Stimulated activated CD8-positive, alpha-beta memory T cell treated with anti-CD3 and anti-CD28 coated beads, Interleukin-15, amount 100 ng/mL, for 1 hour (primary cell): Measurements from ENCODE around the gene SYT9.

ENCODE experiments used
- DNase-seq: peaks from one replicate; pipeline ENCODE4 v3.0.0-alpha.2; 2020; ENCODE audit warnings: low read depth

The SYT9 gene

GRCh38 chr11:7251836-7252682 lies at the start of gene SYT9:
SYT9 (plus strand) TSS chr11:7251904; CDS start chr11:7252187, 283 bp downstream.
- no peak for DNase-seq

GRCh38 chr11:7202412-7202811 lies 49.3 kb upstream of the SYT9 start:
- no peak for DNase-seq

- no peak for DNase-seq
These were observed 46.9 kb upstream of the SYT9 start for GRCh38 chr11:7204778-7205177.

GRCh38 chr11:7208391-7208790 lies 43.3 kb upstream of the SYT9 start:
- no peak for DNase-seq

GRCh38 chr11:7219491-7219890 lies 32.2 kb upstream of the SYT9 start:
- no peak for DNase-seq

- no peak for DNase-seq
These were observed 31.1 kb upstream of the SYT9 start for GRCh38 chr11:7220636-7221035.

GRCh38 chr11:7222619-7223018 lies 29.1 kb upstream of the SYT9 start:
- no peak for DNase-seq

GRCh38 chr11:7239877-7240276 lies 11.8 kb upstream of the SYT9 start:
- no peak for DNase-seq

- no peak for DNase-seq
These were observed 6.4 kb upstream of the SYT9 start for GRCh38 chr11:7245341-7245740.

- DNase-seq, result no peak
These were observed 5.5 kb upstream of the SYT9 start for GRCh38 chr11:7246179-7246578.

GRCh38 chr11:7250166-7250565 lies 1.5 kb upstream of the SYT9 start:
- DNase-seq, result no peak

- no peak for DNase-seq
These were observed 243 bp upstream of the SYT9 start for GRCh38 chr11:7251487-7251835.

GRCh38 chr11:7252683-7253213 lies 1.0 kb downstream of the SYT9 start:
- no peak for DNase-seq

GRCh38 chr11:7253800-7254199 lies 2.1 kb downstream of the SYT9 start:
- DNase-seq, result no peak

- DNase-seq, result no peak
These were observed 3.1 kb downstream of the SYT9 start for GRCh38 chr11:7254731-7255291.

- no peak for DNase-seq
These were observed 5.2 kb downstream of the SYT9 start for GRCh38 chr11:7256943-7257342.

- DNase-seq, result no peak
These were observed 6.0 kb downstream of the SYT9 start for GRCh38 chr11:7257724-7258123.

GRCh38 chr11:7261578-7261977 lies 9.9 kb downstream of the SYT9 start:
- no peak for DNase-seq

GRCh38 chr11:7262672-7263071 lies 11.0 kb downstream of the SYT9 start:
- no peak for DNase-seq

GRCh38 chr11:7263842-7264241 lies 12.1 kb downstream of the SYT9 start:
- no peak for DNase-seq

- DNase-seq, result no peak
These were observed 17.1 kb downstream of the SYT9 start for GRCh38 chr11:7268758-7269157.

GRCh38 chr11:7270233-7270865 lies 18.6 kb downstream of the SYT9 start:
- DNase-seq, result no peak

GRCh38 chr11:7272373-7272772 lies 20.7 kb downstream of the SYT9 start:
- no peak for DNase-seq
